Mesendoderm (in vitro differentiated cells): Measurements from ENCODE around the gene NOTUM.

ENCODE experiments used
- DNase-seq: peaks from one replicate; pipeline ENCODE4 v3.0.0; 2013
- H2AK5ac ChIP-seq: 2 replicates; pipeline ENCODE4 v1.6.1; 2013; ENCODE audit warnings: low read length, inconsistent platforms
- H2BK120ac ChIP-seq: 2 replicates; pipeline ENCODE4 v1.6.1; 2013; ENCODE audit warnings: low read depth, mild to moderate bottlenecking, low read length, moderate library complexity, mixed read lengths
- H2BK15ac ChIP-seq: replicated peaks from 2 replicates; pipeline ENCODE4 v1.6.1; 2013; ENCODE audit warnings: low read depth, mild to moderate bottlenecking, moderate library complexity
- H2BK5ac ChIP-seq: 2 replicates; pipeline ENCODE4 v1.6.1; 2013; ENCODE audit warnings: low read length, inconsistent platforms
- H3K18ac ChIP-seq: 2 replicates; pipeline ENCODE4 v1.6.1; 2013; ENCODE audit warnings: mild to moderate bottlenecking, low read length, mixed read lengths
- H3K23ac ChIP-seq: one replicate; pipeline ENCODE4 v1.6.1; 2013; ENCODE audit warnings: low read length
- H3K27ac ChIP-seq: 2 replicates; pipeline ENCODE4 v1.5.1; 2013; ENCODE audit warnings: low read depth, mild to moderate bottlenecking, inconsistent platforms, low read length, moderate library complexity
- H3K27me3 ChIP-seq: 2 replicates; pipeline ENCODE4 v1.6.1; 2013; ENCODE audit warnings: low read length, control low read depth, mild to moderate bottlenecking, inconsistent platforms; ENCODE audit not compliant: insufficient read depth, poor library complexity
- H3K36me3 ChIP-seq: 2 replicates; pipeline ENCODE4 v1.6.1; 2013; ENCODE audit warnings: low read length, inconsistent platforms; ENCODE audit not compliant: control insufficient read depth, insufficient read depth
- H3K4ac ChIP-seq: one replicate; pipeline ENCODE4 v1.6.1; 2013; ENCODE audit warnings: low read depth, mild to moderate bottlenecking, low read length, moderate library complexity
- H3K4me1 ChIP-seq: 2 replicates; pipeline ENCODE4 v1.6.1; 2013; ENCODE audit warnings: low read depth, low read length, inconsistent platforms; ENCODE audit not compliant: control insufficient read depth
- H3K4me2 ChIP-seq: 2 replicates; pipeline ENCODE4 v1.6.1; 2013; ENCODE audit warnings: low read length
- H3K4me3 ChIP-seq: 2 replicates; pipeline ENCODE4 v1.5.1; 2013; ENCODE audit warnings: mild to moderate bottlenecking, low read length
- H3K56ac ChIP-seq: one replicate; pipeline ENCODE4 v1.6.1; 2013; ENCODE audit warnings: low read length
- H3K79me1 ChIP-seq: 2 replicates; pipeline ENCODE4 v1.6.1; 2013; ENCODE audit warnings: low read length, inconsistent platforms
- H3K79me2 ChIP-seq: 2 replicates; pipeline ENCODE4 v1.6.1; 2013; ENCODE audit warnings: mild to moderate bottlenecking, low read length; ENCODE audit not compliant: control insufficient read depth, insufficient read depth
- H3K9ac ChIP-seq: 2 replicates; pipeline ENCODE4 v1.6.1; 2013; ENCODE audit warnings: low read length, inconsistent platforms
- H4K5ac ChIP-seq: one replicate; pipeline ENCODE4 v1.6.1; 2013; ENCODE audit warnings: low read length
- H4K8ac ChIP-seq: one replicate; pipeline ENCODE4 v1.6.1; 2013; ENCODE audit warnings: low read depth, mild to moderate bottlenecking, control low read depth, low read length, moderate library complexity
- WGBS: extraction: QIAGEN DNeasy Blood & Tissue Kit; methylation state at CpG from one replicate; pipeline ENCODE4 v1.1.7; 2013; ENCODE audit warnings: low lambda C conversion rate, missing lambda C conversion rate; ENCODE audit not compliant: insufficient coverage; ENCODE audit errors: extremely low coverage; 5-methylcytosine and 5-hydroxymethylcytosine counted together

NOTUM gene

GRCh38 chr17:81952792-81953228, 8.2 kb downstream of the NOTUM start:
- no CpG with 5 or more reads among the region's 16 CpGs for WGBS

GRCh38 chr17:81951785-81952684, 9.0 kb downstream of the NOTUM start:
- WGBS: no CpG with 5 or more reads among the region's 13 CpGs
- H3K18ac ChIP-seq: no peak overlapping the region
- no peak for DNase-seq
- H4K5ac ChIP-seq: no peak overlapping the region
- no peaks in the 10 kb centered on the region for H3K27me3 ChIP-seq
- no peak overlapping the region for H2AK5ac ChIP-seq
- H3K79me1 ChIP-seq: no peaks in the 10 kb centered on the region
- H3K4me1 ChIP-seq: no peaks in the 10 kb centered on the region
- no peak overlapping the region for H3K23ac ChIP-seq
- H2BK5ac ChIP-seq: no peak overlapping the region
- no peak overlapping the region for H3K56ac ChIP-seq
- no peak overlapping the region for H3K4ac ChIP-seq
- H4K8ac ChIP-seq: no peak overlapping the region
- H2BK15ac ChIP-seq: no peak overlapping the region
- no peaks in the 10 kb centered on the region for H3K36me3 ChIP-seq
- H3K27ac ChIP-seq: no peak overlapping the region
- H3K4me2 ChIP-seq: no peak overlapping the region
- H3K4me3 ChIP-seq: no peak overlapping the region
- no peaks in the 10 kb centered on the region for H3K79me2 ChIP-seq
- H2BK120ac ChIP-seq: no peak overlapping the region
- no peak overlapping the region for H3K9ac ChIP-seq

More at GRCh38 chr17:81952792-81953228, 8.2 kb downstream of the NOTUM start:
- Histone ChIP-seq H2BK120ac (no peak overlapping the region), H3K23ac (no peak overlapping the region), H3K27me3 (no peaks in the 10 kb centered on the region), H3K79me1 (no peaks in the 10 kb centered on the region), H3K18ac (no peak overlapping the region), H3K27ac (no peak overlapping the region), H2AK5ac (no peak overlapping the region), H3K36me3 (no peaks in the 10 kb centered on the region), H3K4ac (no peak overlapping the region), H3K79me2 (no peaks in the 10 kb centered on the region), H3K4me3 (no peak overlapping the region), H3K9ac (no peak overlapping the region), H4K5ac (no peak overlapping the region), H3K4me2 (no peak overlapping the region), H2BK5ac (no peak overlapping the region), H3K56ac (no peak overlapping the region), H2BK15ac (no peak overlapping the region), H4K8ac (no peak overlapping the region), H3K4me1 (no peaks in the 10 kb centered on the region)
- DNase-seq: no peak

- Histone ChIP-seq H3K4me2 (no peak overlapping the region), H3K27me3 (no peaks in the 10 kb centered on the region), H2BK15ac (no peak overlapping the region), H2BK5ac (no peak overlapping the region), H3K4ac (no peak overlapping the region), H4K8ac (no peak overlapping the region), H3K56ac (no peak overlapping the region), H3K36me3 (no peaks in the 10 kb centered on the region), H2BK120ac (no peak overlapping the region), H3K4me3 (no peak overlapping the region), H3K79me1 (no peaks in the 10 kb centered on the region), H4K5ac (no peak overlapping the region), H3K4me1 (no peaks in the 10 kb centered on the region), H3K18ac (no peak overlapping the region), H3K27ac (no peak overlapping the region), H3K79me2 (no peaks in the 10 kb centered on the region), H3K9ac (no peak overlapping the region), H2AK5ac (no peak overlapping the region), H3K23ac (no peak overlapping the region)
- no CpG with 5 or more reads among the region's 15 CpGs for WGBS
- no peak for DNase-seq
Observed at GRCh38 chr17:81950501-81950900, 10.5 kb downstream of the NOTUM start.

GRCh38 chr17:81948635-81949378, 12.2 kb downstream of the NOTUM start:
- H3K79me2 ChIP-seq: no peaks in the 10 kb centered on the region
- H3K56ac ChIP-seq: no peak overlapping the region
- H2BK5ac ChIP-seq: no peak overlapping the region
- no peak overlapping the region for H2BK15ac ChIP-seq
- H3K9ac ChIP-seq: no peak overlapping the region
- no peaks in the 10 kb centered on the region for H3K4me1 ChIP-seq
- no peak overlapping the region for H3K23ac ChIP-seq
- no peaks in the 10 kb centered on the region for H3K36me3 ChIP-seq
- no peak overlapping the region for H3K27ac ChIP-seq
- H3K4me3 ChIP-seq: no peak overlapping the region
- no peak overlapping the region for H3K4ac ChIP-seq
- no CpG with 5 or more reads among the region's 17 CpGs for WGBS
- H3K4me2 ChIP-seq: no peak overlapping the region
- H3K27me3 ChIP-seq: no peaks in the 10 kb centered on the region
- H3K79me1 ChIP-seq: no peaks in the 10 kb centered on the region
- no peak for DNase-seq
- H2BK120ac ChIP-seq: no peak overlapping the region
- H2AK5ac ChIP-seq: no peak overlapping the region
- H3K18ac ChIP-seq: no peak overlapping the region
- no peak overlapping the region for H4K8ac ChIP-seq
- no peak overlapping the region for H4K5ac ChIP-seq

- Histone ChIP-seq H4K8ac (no peak within 1 kb of the TSS), H2BK120ac (no peak within 1 kb of the TSS), H3K56ac (no peak within 1 kb of the TSS), H3K18ac (no peak within 1 kb of the TSS), H3K4me1 (no peaks in the 10 kb centered on the region), H3K27me3 (no peaks in the 10 kb centered on the region), H3K79me1 (no peaks in the 10 kb centered on the region), H3K4ac (no peak within 1 kb of the TSS), H2AK5ac (no peak within 1 kb of the TSS), H3K23ac (no peak within 1 kb of the TSS), H2BK15ac (no peak within 1 kb of the TSS), H3K4me3 (no peak within 1 kb of the TSS), H3K79me2 (no peaks in the 10 kb centered on the region), H2BK5ac (no peak within 1 kb of the TSS), H3K9ac (no peak within 1 kb of the TSS), H3K36me3 (no peaks in the 10 kb centered on the region), H4K5ac (no peak within 1 kb of the TSS), H3K4me2 (no peak within 1 kb of the TSS), H3K27ac (no peak within 1 kb of the TSS)
- WGBS: no CpG with 5 or more reads among the region's 13 CpGs
- no peak for DNase-seq
Observed at GRCh38 chr17:81947189-81947588, 13.8 kb downstream of the NOTUM start, which contains the start of gene MYADML2. Gene MYADML2, minus strand, starts transcription at chr17:81947233. Its CDS starts 5,492 bp downstream, at chr17:81941741.
